ENCODE measurements around the gene REXO4.
"Not testable (repeated sequence)": the region's sequence is repeated elsewhere in the genome, so short reads cannot be mapped to it uniquely, and the experiment has no call there.

REXO4 gene

DNA sequence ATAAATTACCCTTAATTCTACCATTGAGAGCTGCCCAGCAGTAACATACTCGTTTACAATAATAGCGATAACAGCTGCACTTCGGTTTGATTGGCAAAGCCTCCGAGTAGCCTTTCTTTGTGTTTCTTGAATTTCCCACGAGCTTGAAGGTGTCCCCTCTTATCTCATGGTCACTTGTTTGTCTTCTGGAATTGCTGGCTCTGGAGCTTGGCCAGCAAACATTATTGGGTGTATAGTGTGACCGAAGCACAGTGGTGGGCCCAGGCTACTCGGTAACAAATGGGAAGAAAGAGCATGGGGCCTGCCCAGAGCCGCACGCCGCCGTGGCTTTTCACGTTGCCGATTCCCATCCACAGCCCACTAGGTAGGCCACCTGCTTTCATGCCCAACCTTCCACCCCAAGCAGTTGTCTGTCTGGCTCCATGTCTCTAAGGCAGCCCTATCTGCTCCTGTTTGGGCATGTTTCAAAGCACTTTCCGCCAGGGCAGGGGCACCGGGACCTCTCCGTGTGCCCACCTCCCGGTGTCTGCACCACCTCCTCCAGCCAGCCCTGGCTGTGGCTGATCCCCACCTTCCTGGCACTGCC lies 33.0 kb downstream of the REXO4 start:
- DNase-seq: no peak

- DNase-seq: no peak
Observed at GRCh38 chr9:133383438-133383837, 34.4 kb downstream of the REXO4 start.

GRCh38 chr9:133382507-133383141 lies 35.2 kb downstream of the REXO4 start:
- no peak for DNase-seq

GRCh38 chr9:133380734-133381133 lies 37.1 kb downstream of the REXO4 start:
- DNase-seq: no peak

DNA sequence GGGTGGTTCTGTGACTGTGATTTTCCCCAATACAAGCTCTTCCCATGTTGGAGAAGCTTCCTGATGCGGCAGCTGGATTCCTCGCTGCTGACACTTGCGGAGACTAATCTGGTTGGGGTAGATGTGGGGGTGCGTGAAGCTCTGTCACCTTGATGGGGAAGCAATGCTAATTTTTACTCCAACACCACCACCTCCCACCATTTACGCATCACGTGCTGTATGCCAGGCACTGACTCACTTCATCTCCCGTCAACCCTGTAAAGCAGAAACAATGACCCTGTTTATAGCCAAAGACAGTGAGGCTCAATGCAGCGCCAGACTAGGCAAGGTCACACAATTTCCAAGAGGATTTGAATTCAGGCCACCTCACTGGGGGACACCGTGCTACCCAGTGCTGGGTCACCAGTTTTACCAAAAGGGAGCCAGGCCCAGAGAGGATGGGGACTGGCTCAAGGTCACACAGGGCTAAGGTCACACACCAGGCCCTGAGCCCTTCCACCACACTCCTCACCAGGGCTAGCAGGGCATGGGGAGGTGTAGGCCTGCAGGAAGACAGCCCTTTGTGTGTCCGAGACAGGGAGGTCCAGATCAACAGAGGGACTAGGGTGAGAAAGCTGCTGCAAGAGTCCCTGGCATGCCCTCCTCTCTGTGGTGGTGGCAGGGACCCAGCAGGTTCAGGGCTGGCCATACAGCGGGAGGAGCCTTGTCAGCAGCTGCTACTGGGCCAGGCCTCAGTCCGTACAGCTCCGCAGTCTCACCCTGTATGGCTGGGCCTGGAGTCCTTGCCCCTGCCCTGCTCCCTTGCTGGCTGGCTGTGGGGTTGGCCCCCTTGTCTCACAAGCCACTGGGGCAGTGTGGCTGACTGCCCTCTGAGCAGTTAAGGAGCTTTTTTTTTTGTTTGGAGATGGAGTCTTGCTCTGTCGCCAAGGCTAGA lies 38.4 kb downstream of the REXO4 start:
- no peak for DNase-seq

GRCh38 chr9:133378408-133378962 lies 39.3 kb downstream of the REXO4 start:
- DNase-seq: no peak

DNA sequence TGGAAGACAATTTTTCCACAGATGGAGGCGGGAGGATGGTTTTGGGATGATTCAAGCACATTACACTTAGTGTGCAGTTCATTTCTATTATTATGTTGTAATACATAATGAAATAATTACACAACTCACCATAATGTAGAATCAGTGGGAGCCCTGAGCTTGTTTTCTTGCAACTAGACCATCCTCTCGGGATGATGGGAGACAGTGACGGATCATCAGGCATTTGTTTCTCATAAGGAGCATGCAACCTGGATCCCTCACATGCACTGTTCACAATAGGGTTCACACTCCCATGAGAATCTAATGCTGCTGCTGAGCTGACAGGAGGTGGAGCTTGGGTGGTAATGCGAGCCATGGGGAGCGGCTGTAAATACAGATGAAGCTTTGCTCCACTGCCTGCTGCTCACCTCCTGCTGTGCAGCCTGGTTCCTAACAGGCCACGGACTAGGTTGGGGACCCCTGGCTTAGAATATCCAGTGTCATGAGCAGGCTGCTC lies 40.0 kb downstream of the REXO4 start:
- no peak for DNase-seq

GRCh38 chr9:133377280-133377679 lies 40.5 kb downstream of the REXO4 start:
- not testable (repeated sequence) for DNase-seq

DNA sequence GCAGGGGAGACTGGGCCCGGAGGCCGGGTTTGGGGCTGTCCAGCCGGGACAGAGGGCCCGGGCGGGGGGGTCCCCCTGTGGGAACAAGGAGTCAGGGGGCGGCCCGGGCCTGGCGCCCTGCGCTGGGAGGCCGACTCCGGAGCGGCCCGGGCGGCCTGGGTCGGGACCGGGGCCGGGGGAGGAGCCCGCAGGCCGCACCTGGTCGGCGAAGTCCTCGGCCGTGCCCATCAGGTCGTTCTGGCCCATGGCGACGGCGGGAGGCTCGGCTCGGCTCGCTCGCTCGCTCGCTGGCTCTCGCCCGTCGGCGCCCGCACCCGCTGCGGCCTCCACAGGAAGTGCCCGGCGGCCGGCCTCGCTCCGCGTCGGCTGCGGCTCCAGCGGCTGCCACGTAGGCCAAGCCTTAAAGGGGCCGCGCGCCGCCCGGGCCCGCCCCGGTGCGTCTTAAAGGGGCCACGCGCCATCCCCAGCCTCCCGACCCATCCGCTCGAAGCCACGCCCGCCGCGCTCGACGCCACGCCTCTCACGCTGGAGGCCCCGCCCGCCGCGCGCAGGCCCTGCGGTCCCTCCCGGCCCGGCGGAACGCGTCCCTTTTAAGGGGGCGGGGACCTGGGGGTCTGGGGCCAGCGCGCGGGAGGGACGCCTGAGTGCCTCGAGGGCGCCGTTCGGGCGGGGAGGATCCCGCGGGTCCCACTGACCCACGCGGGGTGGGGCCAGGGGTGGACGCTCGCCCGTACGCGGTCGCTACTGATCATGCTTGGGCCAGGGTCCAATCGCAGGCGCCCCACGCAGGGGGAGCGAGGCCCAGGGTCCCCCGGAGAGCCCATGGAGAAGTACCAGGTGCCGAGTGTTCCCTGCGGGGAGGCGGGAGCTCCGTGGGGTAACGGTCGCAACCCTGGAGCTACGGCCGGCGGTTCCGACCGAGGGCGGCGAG lies 41.8 kb downstream of the REXO4 start, which contains the start of the genes STKLD1 and SURF4:
Gene STKLD1, plus strand, starts transcription at position 643 of the 931 bp plus-strand sequence. Its CDS starts 108 bp downstream, at position 751.
Gene SURF4, minus strand, starts transcription at position 337 of the 931 bp plus-strand sequence. Its CDS starts 91 bp downstream, at position 246.
- peak; percentile 92 for DNase-seq

DNA sequence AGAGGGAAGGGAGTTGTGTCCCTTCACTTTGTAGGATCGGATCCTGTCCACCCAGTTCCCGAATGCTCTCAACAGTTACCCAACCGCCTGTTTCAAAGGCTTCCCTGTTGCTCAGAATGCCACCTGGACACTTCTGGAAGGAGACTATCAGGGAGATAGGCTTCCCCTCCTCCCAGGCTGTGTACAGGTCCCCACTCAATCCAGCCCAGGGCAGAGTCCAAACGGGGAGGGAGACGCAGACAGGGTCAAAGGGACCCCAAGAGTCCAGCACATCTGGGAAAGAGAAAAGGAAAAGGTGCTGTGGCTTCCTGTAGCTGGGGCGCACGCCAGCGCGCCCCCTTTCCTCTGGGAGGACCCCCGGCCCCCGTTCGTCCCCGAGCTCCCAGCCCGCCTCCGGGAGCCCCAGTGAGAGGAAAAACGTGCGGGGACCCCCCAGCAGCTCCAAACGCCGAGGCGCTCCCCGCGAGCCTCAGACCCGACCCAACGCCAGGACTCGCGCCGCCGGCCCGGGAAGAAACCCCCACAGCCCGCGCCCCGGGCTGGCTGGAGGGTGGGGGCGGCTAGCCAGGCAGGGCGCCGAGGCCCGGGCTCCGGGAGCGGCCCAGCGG lies 42.6 kb downstream of the REXO4 start:
- peak; percentile 33 for DNase-seq

DNA sequence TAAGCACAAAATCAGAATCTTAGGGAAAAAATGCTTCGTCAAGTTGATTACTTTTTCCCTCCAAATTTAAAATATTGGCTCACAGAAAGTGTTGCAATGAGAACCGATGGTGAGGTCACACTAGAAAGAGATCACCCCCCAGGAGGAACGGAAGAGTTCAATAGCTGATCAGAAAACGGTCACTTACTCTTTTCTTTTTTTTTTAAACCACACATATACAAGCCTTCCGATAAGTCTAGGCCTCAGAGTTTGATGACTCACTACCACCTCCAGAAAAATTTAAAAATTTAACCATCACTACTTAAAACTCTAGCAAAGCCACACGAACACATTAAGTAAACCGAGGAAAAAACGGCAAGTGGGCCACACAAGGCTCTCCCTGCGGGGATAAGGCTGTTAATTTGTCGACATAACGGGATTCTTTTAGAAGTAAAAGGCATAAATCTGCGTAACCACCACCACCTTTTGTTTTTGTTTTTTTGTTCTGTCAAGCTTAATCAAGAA lies 43.1 kb downstream of the REXO4 start:
- DNase-seq: no peak

GRCh38 chr9:133372144-133372543 lies 45.7 kb downstream of the REXO4 start:
- no peak for DNase-seq

- DNase-seq: peak; percentile 25
Observed at GRCh38 chr9:133371261-133371711, 46.5 kb downstream of the REXO4 start.

DNA sequence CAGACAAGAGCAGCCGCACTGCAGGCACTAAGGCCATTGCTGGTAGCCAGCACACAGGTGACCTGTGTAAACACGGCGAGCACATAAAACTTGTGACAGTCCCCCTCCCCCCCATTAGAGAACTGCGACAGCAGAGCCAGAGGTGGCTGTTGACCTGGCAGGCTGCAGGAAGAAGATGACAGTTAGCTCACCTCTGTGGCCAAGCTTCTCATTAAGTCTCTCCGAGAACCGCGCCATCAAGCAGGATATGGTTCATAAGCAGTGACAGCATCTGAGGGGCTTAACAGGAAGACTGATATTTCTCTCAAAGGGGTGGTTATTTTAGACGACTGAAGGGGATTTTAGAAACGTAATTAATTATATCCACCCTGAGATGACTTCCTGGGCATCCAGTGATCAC lies 47.1 kb downstream of the REXO4 start:
- no peak for DNase-seq

GRCh38 chr9:133369933-133370332 lies 47.9 kb downstream of the REXO4 start:
- DNase-seq: peak; percentile 22

- no peak for DNase-seq
Observed at GRCh38 chr9:133369422-133369821, 48.4 kb downstream of the REXO4 start.

DNA sequence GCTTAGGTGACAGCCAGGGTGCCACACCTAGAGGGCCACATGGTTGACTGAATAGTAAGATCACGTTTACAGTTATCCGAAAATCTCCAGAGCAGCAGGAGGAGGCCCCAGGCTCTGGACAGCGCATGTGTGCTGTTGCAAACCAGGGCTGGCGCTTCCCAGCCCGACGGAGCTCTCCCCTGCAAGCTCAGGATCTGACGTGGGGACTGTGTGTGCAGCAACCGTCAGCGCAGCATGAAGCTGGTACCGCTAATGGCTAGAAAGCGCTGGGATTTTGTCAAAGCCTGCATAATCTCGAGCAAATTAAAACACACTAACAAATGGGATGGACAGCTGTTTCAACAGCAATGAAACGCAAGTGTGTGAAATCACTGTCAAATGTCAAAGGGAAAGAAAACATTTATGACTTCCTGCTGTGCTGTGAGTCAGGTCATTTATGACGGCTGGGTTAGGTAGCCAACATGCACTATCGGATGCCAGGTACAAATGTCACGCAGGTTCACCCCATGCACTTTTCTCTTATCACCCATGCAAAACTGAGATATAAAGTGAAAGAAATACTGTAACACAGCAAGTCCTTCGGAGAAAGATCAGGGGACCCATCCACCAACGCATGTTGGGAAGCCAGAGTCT lies 49.4 kb downstream of the REXO4 start:
- DNase-seq: no peak

- no peak for DNase-seq
Observed at GRCh38 chr9:133367778-133368177, 50.0 kb downstream of the REXO4 start.

GRCh38 chr9:133367221-133367620 lies 50.6 kb downstream of the REXO4 start:
- DNase-seq: no peak

- no peak for DNase-seq
Observed at GRCh38 chr9:133366435-133366834, 51.4 kb downstream of the REXO4 start.

All from activated gamma-delta T cell (primary cell).